Mammary epithelial cell (primary cell): ENCODE measurements around the gene RGS6.

Source experiments
- EZH2 ChIP-seq: IDR thresholded peaks from 2 replicates; pipeline ENCODE4 v1.6.1; 2012; ENCODE audit warnings: low read length, inconsistent platforms, borderline replicate concordance
- TF ChIP-seq, protein P1 (sequence below), 2 donors: IDR thresholded peaks in 1 of 2; conservative IDR thresholded peaks in 1 of 2; 2 replicates each; pipeline ENCODE4 v1.5.1; 2011 to 2012; ENCODE audit warnings: inconsistent platforms in 2 of 2, low read length in 2 of 2, mild to moderate bottlenecking in 2 of 2, control low read depth in 1 of 2, low read depth in 1 of 2; ENCODE audit not compliant: insufficient read depth in 1 of 2; ENCODE audit errors: extremely low read depth in 1 of 2

- TF ChIP-seq, protein P1, sequence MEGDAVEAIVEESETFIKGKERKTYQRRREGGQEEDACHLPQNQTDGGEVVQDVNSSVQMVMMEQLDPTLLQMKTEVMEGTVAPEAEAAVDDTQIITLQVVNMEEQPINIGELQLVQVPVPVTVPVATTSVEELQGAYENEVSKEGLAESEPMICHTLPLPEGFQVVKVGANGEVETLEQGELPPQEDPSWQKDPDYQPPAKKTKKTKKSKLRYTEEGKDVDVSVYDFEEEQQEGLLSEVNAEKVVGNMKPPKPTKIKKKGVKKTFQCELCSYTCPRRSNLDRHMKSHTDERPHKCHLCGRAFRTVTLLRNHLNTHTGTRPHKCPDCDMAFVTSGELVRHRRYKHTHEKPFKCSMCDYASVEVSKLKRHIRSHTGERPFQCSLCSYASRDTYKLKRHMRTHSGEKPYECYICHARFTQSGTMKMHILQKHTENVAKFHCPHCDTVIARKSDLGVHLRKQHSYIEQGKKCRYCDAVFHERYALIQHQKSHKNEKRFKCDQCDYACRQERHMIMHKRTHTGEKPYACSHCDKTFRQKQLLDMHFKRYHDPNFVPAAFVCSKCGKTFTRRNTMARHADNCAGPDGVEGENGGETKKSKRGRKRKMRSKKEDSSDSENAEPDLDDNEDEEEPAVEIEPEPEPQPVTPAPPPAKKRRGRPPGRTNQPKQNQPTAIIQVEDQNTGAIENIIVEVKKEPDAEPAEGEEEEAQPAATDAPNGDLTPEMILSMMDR (conservative IDR thresholded peaks at IDR 0.05 in 1 of 2, IDR thresholded peaks at IDR 0.05 in 1 of 2; ENCODE audit: extremely low read depth in 1 of 2, insufficient read depth in 1 of 2, low read depth in 1 of 2, low read length in 2 of 2) = no peak
- TF ChIP-seq EZH2 = no peak
These were observed 636.2 kb downstream of the RGS6 start for GRCh38 chr14:72568296-72568992.
